SJSA1 (cell line): ENCODE measurements around the gene SHISA3. TPM values are rescaled to one million over a fixed set of nuclear protein-coding genes. Genes with fewer than 3 reads are reported as not detected.

Experiments
- DNase-seq, 2 experiments: peaks; one replicate each; pipeline ENCODE4 v3.0.0-alpha.2; 2015 to 2020; ENCODE audit warnings: low spot score in 2 of 2, low read depth in 1 of 2
- H3K27ac ChIP-seq: fragments of 250-450 bp; sonication (Bioruptor Pico); 2 replicates; pipeline ENCODE4 v1.5.1; 2020; ENCODE audit warnings: mild to moderate bottlenecking, moderate library complexity
- H3K27me3 ChIP-seq: fragments of 250-450 bp; sonication (Bioruptor Pico); replicated peaks from 2 replicates; pipeline ENCODE4 v1.5.1; 2020; ENCODE audit warnings: mild to moderate bottlenecking, moderate library complexity
- H3K36me3 ChIP-seq: fragments of 250-450 bp; sonication (Bioruptor Pico); 2 replicates; pipeline ENCODE4 v1.5.1; 2020; ENCODE audit warnings: mild to moderate bottlenecking
- H3K4me1 ChIP-seq: fragments of 250-450 bp; sonication (Bioruptor Pico); replicated peaks from 2 replicates; pipeline ENCODE4 v1.6.1; 2021; ENCODE audit warnings: mild to moderate bottlenecking
- H3K4me3 ChIP-seq: fragments of 250-450 bp; sonication (Bioruptor Pico); 2 replicates; pipeline ENCODE4 v1.5.1; 2020; ENCODE audit warnings: mild to moderate bottlenecking
- H3K9me3 ChIP-seq: fragments of 250-450 bp; sonication (Bioruptor Pico); replicated peaks from 2 replicates; pipeline ENCODE4 v1.5.1; 2020; ENCODE audit warnings: mild to moderate bottlenecking
- total RNA-seq: library from RNA; depleted of rRNA; stranded (reverse); fragments of >200 nt; shearing (Covaris generic); gene quantifications from 2 replicates; pipeline ENCODE4 v1.2.3, GENCODE V29; 2014; rRNA removed

SHISA3 gene
- 0.05 TPM in 1 of 2 replicates, not detected in the other for total RNA-seq

GRCh38 chr4:42396752-42397634 is at the start of gene SHISA3:
Gene SHISA3 (plus strand): TSS chr4:42397488. CDS start chr4:42398057, 569 bp downstream.
- Histone ChIP-seq H3K36me3 (no peaks in the 10 kb centered on the region), H3K4me3 (peak within 1 kb of the TSS; percentile 21), H3K4me1 (no peaks in the 10 kb centered on the region; the same call in 1 of the 2 replicates), H3K27ac (no peak within 1 kb of the TSS), H3K9me3 (no peaks in the 10 kb centered on the region), H3K27me3 (peaks cover 4% of the 10 kb centered on the region; the same call in 1 of the 2 replicates)
- DNase-seq, result peak in 1 of 2 experiments; percentile 1

DNA sequence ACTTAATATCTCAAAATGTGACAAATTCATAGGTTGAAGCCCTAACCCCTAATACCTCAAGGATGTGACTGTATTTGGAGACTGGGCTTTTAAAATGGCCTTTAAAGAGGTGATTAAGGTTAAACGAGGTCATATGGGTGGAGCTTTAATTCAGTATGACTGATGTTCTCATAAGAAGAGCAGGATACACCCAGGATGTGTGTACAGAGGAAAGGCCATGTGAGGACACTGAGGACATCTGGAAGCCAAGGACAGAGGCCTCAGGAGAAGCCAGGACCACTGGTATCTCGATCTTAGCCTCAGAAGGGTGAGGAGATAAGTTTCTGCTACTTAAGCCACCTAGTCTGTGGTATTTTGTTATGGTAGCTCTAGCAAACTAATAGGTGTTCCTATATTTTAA is 49.0 kb upstream of the SHISA3 start:
- Histone ChIP-seq H3K27me3 (no peaks in the 10 kb centered on the region), H3K4me3 (no peak overlapping the region), H3K27ac (no peak overlapping the region), H3K4me1 (no peaks in the 10 kb centered on the region), H3K9me3 (no peaks in the 10 kb centered on the region), H3K36me3 (no peaks in the 10 kb centered on the region)
- DNase-seq, result no peak

GRCh38 chr4:42348692-42349091 is 48.6 kb upstream of the SHISA3 start:
- Histone ChIP-seq H3K4me3 (no peak overlapping the region), H3K9me3 (no peaks in the 10 kb centered on the region), H3K27me3 (no peaks in the 10 kb centered on the region), H3K27ac (no peak overlapping the region), H3K4me1 (no peaks in the 10 kb centered on the region), H3K36me3 (no peaks in the 10 kb centered on the region)
- DNase-seq, result no peak

DNA sequence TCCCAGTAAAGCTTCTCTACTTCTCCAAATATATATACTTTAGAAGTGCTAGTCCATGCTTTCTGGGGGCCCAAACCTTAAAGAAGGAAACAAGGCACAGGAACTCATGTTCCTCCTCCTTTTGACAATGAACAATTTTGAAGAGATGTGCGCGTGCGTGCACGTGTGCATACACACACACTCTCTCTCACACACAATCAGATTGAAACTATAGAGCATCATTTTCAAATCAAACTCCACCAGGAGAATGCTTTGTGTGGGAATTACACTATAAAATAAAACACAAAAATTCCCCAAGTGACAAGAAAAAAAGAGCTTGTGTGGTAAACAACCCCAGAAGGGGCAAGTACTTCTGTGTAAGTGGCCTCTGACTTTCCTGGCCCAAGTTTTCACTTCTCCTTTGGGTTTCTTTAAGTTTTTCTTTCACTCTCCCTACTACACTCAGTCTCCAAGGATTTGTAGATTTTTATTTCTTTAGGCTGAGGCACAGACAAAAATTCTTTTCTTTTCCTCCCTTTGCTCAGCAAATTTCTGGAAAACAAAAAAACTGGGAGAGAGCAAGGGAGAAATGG is 46.6 kb upstream of the SHISA3 start:
- no peak overlapping the region for H3K4me3 ChIP-seq
- no peak overlapping the region for H3K27ac ChIP-seq
- no peak for DNase-seq
- H3K4me1 ChIP-seq, result no peaks in the 10 kb centered on the region
- no peaks in the 10 kb centered on the region for H3K27me3 ChIP-seq
- no peaks in the 10 kb centered on the region for H3K36me3 ChIP-seq
- no peaks in the 10 kb centered on the region for H3K9me3 ChIP-seq

DNA sequence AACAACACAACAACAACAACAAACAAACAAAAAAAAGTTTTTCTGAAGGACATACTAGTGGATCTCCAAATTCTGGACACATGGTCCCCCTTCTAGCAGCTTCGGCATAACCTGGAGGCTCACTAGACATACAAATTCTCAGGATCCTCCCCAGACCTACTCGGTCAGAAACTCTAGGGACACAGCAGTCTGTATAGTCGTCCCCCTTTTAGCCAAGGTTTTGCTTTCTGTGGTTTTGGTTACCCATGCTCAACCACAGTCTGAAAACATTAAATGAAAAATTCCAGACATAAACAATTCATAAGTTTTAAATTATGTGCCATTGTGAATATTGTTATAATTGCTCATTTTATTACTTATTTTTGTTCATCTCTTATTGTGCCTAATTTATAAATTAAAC is 45.2 kb upstream of the SHISA3 start:
- Histone ChIP-seq H3K4me1 (no peaks in the 10 kb centered on the region), H3K9me3 (no peaks in the 10 kb centered on the region), H3K36me3 (no peaks in the 10 kb centered on the region), H3K27ac (no peak overlapping the region), H3K27me3 (no peaks in the 10 kb centered on the region), H3K4me3 (no peak overlapping the region)
- no peak for DNase-seq

GRCh38 chr4:42357325-42357724 is 40.0 kb upstream of the SHISA3 start:
- DNase-seq, result no peak
- Histone ChIP-seq H3K4me1 (no peaks in the 10 kb centered on the region), H3K4me3 (no peak overlapping the region), H3K36me3 (no peaks in the 10 kb centered on the region), H3K27me3 (no peaks in the 10 kb centered on the region), H3K9me3 (no peaks in the 10 kb centered on the region), H3K27ac (no peak overlapping the region)

- H3K27me3 ChIP-seq, result no peaks in the 10 kb centered on the region
- no peak overlapping the region for H3K27ac ChIP-seq
- no peaks in the 10 kb centered on the region for H3K9me3 ChIP-seq
- no peak overlapping the region for H3K4me3 ChIP-seq
- no peaks in the 10 kb centered on the region for H3K4me1 ChIP-seq
- no peak for DNase-seq
- H3K36me3 ChIP-seq, result no peaks in the 10 kb centered on the region
Observed at GRCh38 chr4:42359711-42360110, 37.6 kb upstream of the SHISA3 start.

DNA sequence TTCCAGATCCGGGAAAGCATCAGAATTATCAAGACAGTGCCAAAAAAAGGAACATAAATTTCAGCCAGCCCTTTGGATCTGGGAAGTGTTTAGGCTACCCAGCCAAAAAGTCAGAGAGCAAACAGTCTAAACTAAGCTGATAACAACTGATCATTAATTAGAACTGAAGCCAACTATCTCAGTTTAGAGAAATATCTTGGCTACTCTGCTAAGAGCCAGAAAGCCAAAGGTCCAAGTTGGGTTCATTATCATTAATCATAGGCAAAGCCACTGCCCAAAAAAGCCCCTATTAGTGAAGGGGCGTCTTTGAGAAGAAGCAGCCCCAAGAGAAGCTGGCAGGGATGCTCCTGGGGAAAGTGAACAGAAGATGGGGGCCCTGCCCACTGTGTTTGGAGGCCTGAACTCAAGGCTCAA is 37.0 kb upstream of the SHISA3 start:
- H3K4me3 ChIP-seq, result no peak overlapping the region
- no peaks in the 10 kb centered on the region for H3K4me1 ChIP-seq
- DNase-seq, result no peak
- H3K36me3 ChIP-seq, result no peaks in the 10 kb centered on the region
- H3K27ac ChIP-seq, result no peak overlapping the region
- no peaks in the 10 kb centered on the region for H3K9me3 ChIP-seq
- H3K27me3 ChIP-seq, result no peaks in the 10 kb centered on the region

GRCh38 chr4:42361456-42361855 is 35.8 kb upstream of the SHISA3 start:
- H3K27me3 ChIP-seq, result no peaks in the 10 kb centered on the region

GRCh38 chr4:42362591-42362990 is 34.7 kb upstream of the SHISA3 start:
- Histone ChIP-seq H3K4me3 (no peak overlapping the region), H3K36me3 (no peaks in the 10 kb centered on the region), H3K27ac (no peak overlapping the region), H3K27me3 (no peaks in the 10 kb centered on the region), H3K4me1 (no peaks in the 10 kb centered on the region), H3K9me3 (no peaks in the 10 kb centered on the region)
- DNase-seq, result no peak

More at GRCh38 chr4:42361456-42361855, 35.8 kb upstream of the SHISA3 start:
- H3K36me3 ChIP-seq, result no peaks in the 10 kb centered on the region
- H3K4me3 ChIP-seq, result no peak overlapping the region
- no peak overlapping the region for H3K27ac ChIP-seq
- no peaks in the 10 kb centered on the region for H3K9me3 ChIP-seq
- DNase-seq, result no peak
- no peaks in the 10 kb centered on the region for H3K4me1 ChIP-seq

- Histone ChIP-seq H3K4me1 (no peaks in the 10 kb centered on the region), H3K9me3 (no peaks in the 10 kb centered on the region), H3K4me3 (no peak overlapping the region), H3K36me3 (no peaks in the 10 kb centered on the region), H3K27me3 (no peaks in the 10 kb centered on the region), H3K27ac (no peak overlapping the region)
- no peak for DNase-seq
Observed at GRCh38 chr4:42363614-42364013, 33.7 kb upstream of the SHISA3 start.

DNA sequence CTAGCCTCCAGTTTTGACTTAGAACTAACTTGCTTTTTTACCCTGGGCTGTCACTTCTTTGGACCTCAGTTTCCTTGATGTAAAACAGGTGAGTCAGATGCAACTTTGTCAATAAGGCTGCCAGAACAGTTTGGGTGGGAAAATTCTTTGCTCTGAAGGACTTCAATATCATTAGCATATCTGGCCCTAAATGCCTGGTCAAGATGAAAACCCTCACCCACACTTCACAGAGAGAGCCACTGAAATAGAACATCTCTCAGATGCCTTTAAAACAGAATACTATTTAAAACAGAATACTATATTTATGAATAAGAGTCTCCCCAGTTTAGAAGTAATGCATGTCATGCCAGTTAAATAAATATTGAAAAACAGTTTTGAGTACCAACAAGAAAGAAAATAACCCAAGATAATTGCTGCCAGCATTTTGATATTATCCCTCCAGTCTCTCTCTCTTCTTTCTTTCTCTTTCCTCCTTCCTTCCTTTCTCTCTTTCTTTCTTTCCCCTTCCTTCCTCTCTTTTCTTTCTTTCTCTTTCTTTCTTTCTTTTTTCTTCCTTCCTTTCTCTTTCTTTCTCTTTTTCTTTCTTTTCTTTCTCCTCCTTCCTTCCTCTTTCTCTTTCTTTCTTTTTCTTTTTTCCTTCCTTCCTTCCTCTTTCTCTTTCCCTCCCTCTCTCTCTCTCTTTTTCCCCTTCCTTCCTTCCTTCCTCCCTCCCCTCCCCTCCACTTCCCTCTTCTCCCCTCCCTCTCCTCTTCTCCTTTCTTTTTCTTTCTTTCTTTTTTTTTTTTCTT is 32.8 kb upstream of the SHISA3 start:
- H3K9me3 ChIP-seq, result no peaks in the 10 kb centered on the region
- no peaks in the 10 kb centered on the region for H3K4me1 ChIP-seq
- H3K27ac ChIP-seq, result no peak overlapping the region
- H3K4me3 ChIP-seq, result no peak overlapping the region
- H3K27me3 ChIP-seq, result no peaks in the 10 kb centered on the region
- no peaks in the 10 kb centered on the region for H3K36me3 ChIP-seq
- no peak for DNase-seq

- Histone ChIP-seq H3K27ac (no peak overlapping the region), H3K4me1 (no peaks in the 10 kb centered on the region), H3K27me3 (no peaks in the 10 kb centered on the region), H3K9me3 (no peaks in the 10 kb centered on the region), H3K36me3 (no peaks in the 10 kb centered on the region), H3K4me3 (no peak overlapping the region)
- DNase-seq, result no peak
Observed at GRCh38 chr4:42366959-42367358, 30.3 kb upstream of the SHISA3 start.

- Histone ChIP-seq H3K27me3 (no peaks in the 10 kb centered on the region), H3K4me1 (no peaks in the 10 kb centered on the region), H3K36me3 (no peaks in the 10 kb centered on the region), H3K9me3 (no peaks in the 10 kb centered on the region), H3K4me3 (no peak overlapping the region), H3K27ac (no peak overlapping the region)
- no peak for DNase-seq
Observed at GRCh38 chr4:42369489-42369888, 27.8 kb upstream of the SHISA3 start.
